Measurements from ENCODE around the gene TRPM7.

The TRPM7 gene

GRCh38 chr15:50687302-50687902 is 805 bp upstream of the TRPM7 start:
- H3K36me3 ChIP-seq (ENCODE audit: insufficient read depth, low read length): peaks cover 19% of the 10 kb centered on the region
- peak overlapping the region; percentile 86 for H3K4me3 ChIP-seq (ENCODE audit: low read length)
- H3K27me3 ChIP-seq (ENCODE audit: insufficient read depth, low read length): no peaks in the 10 kb centered on the region
- no peak overlapping the region for H3K27ac ChIP-seq (ENCODE audit: low read depth, low read length)
- no peaks in the 10 kb centered on the region for H3K9me3 ChIP-seq (ENCODE audit: insufficient read depth, low read depth, low read length)
- 81% methylated on average over 10 of the region's 10 CpGs for WGBS
- peaks cover 15% of the 10 kb centered on the region; the same call in 1 of the 2 replicates for H3K4me1 ChIP-seq (ENCODE audit: insufficient read depth, low read length)
- H3K9ac ChIP-seq (ENCODE audit: low read depth, low read length): peak overlapping the region; percentile 85

GRCh38 chr15:50685976-50686468 is 575 bp downstream of the TRPM7 start:
- H3K27ac ChIP-seq (ENCODE audit: low read depth, low read length): peak overlapping the region; percentile 89
- H3K4me3 ChIP-seq (ENCODE audit: low read length): peak overlapping the region; percentile 86
- peak overlapping the region; percentile 85 for H3K9ac ChIP-seq (ENCODE audit: low read depth, low read length)
- peaks cover 27% of the 10 kb centered on the region for H3K36me3 ChIP-seq (ENCODE audit: insufficient read depth, low read length)
- under 1% methylated on average over 30 of the region's 30 CpGs for WGBS
- no peaks in the 10 kb centered on the region for H3K27me3 ChIP-seq (ENCODE audit: insufficient read depth, low read length)
- peaks cover 15% of the 10 kb centered on the region; the same call in 1 of the 2 replicates for H3K4me1 ChIP-seq (ENCODE audit: insufficient read depth, low read length)
- H3K9me3 ChIP-seq (ENCODE audit: insufficient read depth, low read depth, low read length): no peaks in the 10 kb centered on the region

GRCh38 chr15:50685191-50685975 is 1.2 kb downstream of the TRPM7 start:
- Histone ChIP-seq H3K9ac (ENCODE audit: low read depth, low read length) (peak overlapping the region; percentile 85), H3K4me3 (ENCODE audit: low read length) (peak overlapping the region; percentile 86), H3K27me3 (ENCODE audit: insufficient read depth, low read length) (no peaks in the 10 kb centered on the region), H3K4me1 (ENCODE audit: insufficient read depth, low read length) (peaks cover 15% of the 10 kb centered on the region; the same call in 1 of the 2 replicates), H3K27ac (ENCODE audit: low read depth, low read length) (no peak overlapping the region), H3K9me3 (ENCODE audit: insufficient read depth, low read depth, low read length) (no peaks in the 10 kb centered on the region), H3K36me3 (ENCODE audit: insufficient read depth, low read length) (peaks cover 27% of the 10 kb centered on the region)
- 26% methylated on average over 19 of the region's 22 CpGs for WGBS

GRCh38 chr15:50681467-50681866 is 5.1 kb downstream of the TRPM7 start:
- Histone ChIP-seq H3K27ac (ENCODE audit: low read depth, low read length) (no peak overlapping the region), H3K4me3 (ENCODE audit: low read length) (no peak overlapping the region), H3K9ac (ENCODE audit: low read depth, low read length) (no peak overlapping the region), H3K9me3 (ENCODE audit: insufficient read depth, low read depth, low read length) (no peaks in the 10 kb centered on the region), H3K36me3 (ENCODE audit: insufficient read depth, low read length) (peaks cover 27% of the 10 kb centered on the region), H3K27me3 (ENCODE audit: insufficient read depth, low read length) (no peaks in the 10 kb centered on the region), H3K4me1 (ENCODE audit: insufficient read depth, low read length) (0 out of 2 replicates have a peak, but pooled peaks cover 6% of the 10 kb centered on the region)

GRCh38 chr15:50676799-50677483 is 9.7 kb downstream of the TRPM7 start:
- H3K4me1 ChIP-seq (ENCODE audit: insufficient read depth, low read length): no peaks in the 10 kb centered on the region
- no peak overlapping the region for H3K4me3 ChIP-seq (ENCODE audit: low read length)
- WGBS: 97% methylated on average over 6 of the region's 6 CpGs
- H3K9me3 ChIP-seq (ENCODE audit: insufficient read depth, low read depth, low read length): no peaks in the 10 kb centered on the region
- H3K27ac ChIP-seq (ENCODE audit: low read depth, low read length): no peak overlapping the region
- peaks cover 28% of the 10 kb centered on the region for H3K36me3 ChIP-seq (ENCODE audit: insufficient read depth, low read length)
- no peaks in the 10 kb centered on the region for H3K27me3 ChIP-seq (ENCODE audit: insufficient read depth, low read length)
- H3K9ac ChIP-seq (ENCODE audit: low read depth, low read length): no peak overlapping the region

DNA sequence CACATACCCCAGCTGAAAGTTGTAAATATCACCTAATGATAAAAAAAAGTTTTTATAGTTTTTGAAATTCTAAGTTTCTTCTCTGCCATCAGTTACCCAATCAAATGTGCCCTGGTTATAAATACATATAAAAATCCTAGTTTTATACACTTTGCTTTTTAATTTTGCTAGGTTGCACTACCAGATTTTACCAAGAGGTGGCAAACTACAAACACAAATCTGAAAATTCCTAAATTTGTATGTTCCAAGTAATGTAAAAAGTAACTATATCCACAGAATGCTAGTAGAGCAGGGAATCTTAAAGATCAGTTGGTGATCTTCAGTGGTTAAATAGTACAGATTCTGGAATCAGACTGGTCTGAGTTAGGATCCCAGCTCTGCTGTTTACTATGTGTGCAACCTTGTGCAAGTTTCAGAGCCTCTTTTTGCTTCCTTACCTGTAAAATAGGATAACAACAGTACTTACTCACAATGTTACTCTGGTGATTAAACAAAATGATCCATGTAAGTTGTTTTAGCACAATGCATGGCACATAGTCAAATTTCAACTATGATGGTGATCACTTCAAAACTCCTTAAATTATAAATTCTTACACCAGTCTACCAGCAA is 11.0 kb downstream of the TRPM7 start:
- Histone ChIP-seq H3K36me3 (ENCODE audit: insufficient read depth, low read length) (peaks cover 30% of the 10 kb centered on the region), H3K9me3 (ENCODE audit: insufficient read depth, low read depth, low read length) (no peaks in the 10 kb centered on the region), H3K9ac (ENCODE audit: low read depth, low read length) (no peak overlapping the region), H3K27me3 (ENCODE audit: insufficient read depth, low read length) (no peaks in the 10 kb centered on the region), H3K4me1 (ENCODE audit: insufficient read depth, low read length) (no peaks in the 10 kb centered on the region), H3K27ac (ENCODE audit: low read depth, low read length) (no peak overlapping the region), H3K4me3 (ENCODE audit: low read length) (no peak overlapping the region)

GRCh38 chr15:50670115-50670514 is 16.5 kb downstream of the TRPM7 start:
- peaks cover 51% of the 10 kb centered on the region for H3K36me3 ChIP-seq (ENCODE audit: insufficient read depth, low read length)
- H3K27me3 ChIP-seq (ENCODE audit: insufficient read depth, low read length): no peaks in the 10 kb centered on the region
- H3K9ac ChIP-seq (ENCODE audit: low read depth, low read length): no peak overlapping the region
- H3K4me1 ChIP-seq (ENCODE audit: insufficient read depth, low read length): no peaks in the 10 kb centered on the region
- 86% methylated on average over 1 of the region's 2 CpGs for WGBS
- H3K9me3 ChIP-seq (ENCODE audit: insufficient read depth, low read depth, low read length): no peaks in the 10 kb centered on the region
- no peak overlapping the region for H3K27ac ChIP-seq (ENCODE audit: low read depth, low read length)
- no peak overlapping the region for H3K4me3 ChIP-seq (ENCODE audit: low read length)

DNA sequence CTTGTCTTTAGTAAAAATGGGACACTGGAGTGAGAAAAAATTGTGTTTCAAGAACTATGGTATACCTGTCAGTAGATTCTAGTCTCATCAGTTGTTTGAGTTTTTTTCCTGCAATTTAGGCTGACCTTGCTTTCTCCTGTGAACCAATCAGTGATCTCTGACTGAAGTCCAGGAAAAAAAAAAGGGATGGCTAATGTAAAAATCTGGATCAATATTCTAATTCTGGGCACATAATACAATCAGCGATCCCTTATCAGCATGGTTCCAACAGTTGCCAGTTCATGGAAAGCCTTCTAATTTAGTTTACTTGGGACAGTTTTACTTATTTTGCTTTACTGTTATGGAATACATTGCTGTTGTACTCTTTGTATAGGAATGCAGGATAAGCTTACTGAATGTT is 17.0 kb downstream of the TRPM7 start:
- WGBS: 89% methylated on average over 1 of the region's 1 CpG
- Histone ChIP-seq H3K36me3 (ENCODE audit: insufficient read depth, low read length) (peaks cover 50% of the 10 kb centered on the region), H3K27ac (ENCODE audit: low read depth, low read length) (no peak overlapping the region), H3K4me3 (ENCODE audit: low read length) (no peak overlapping the region), H3K9ac (ENCODE audit: low read depth, low read length) (no peak overlapping the region), H3K9me3 (ENCODE audit: insufficient read depth, low read depth, low read length) (no peaks in the 10 kb centered on the region), H3K27me3 (ENCODE audit: insufficient read depth, low read length) (no peaks in the 10 kb centered on the region), H3K4me1 (ENCODE audit: insufficient read depth, low read length) (no peaks in the 10 kb centered on the region)

GRCh38 chr15:50665938-50666337 is 20.7 kb downstream of the TRPM7 start:
- Histone ChIP-seq H3K4me1 (ENCODE audit: insufficient read depth, low read length) (no peaks in the 10 kb centered on the region), H3K9ac (ENCODE audit: low read depth, low read length) (no peak overlapping the region), H3K27ac (ENCODE audit: low read depth, low read length) (no peak overlapping the region), H3K4me3 (ENCODE audit: low read length) (no peak overlapping the region), H3K27me3 (ENCODE audit: insufficient read depth, low read length) (no peaks in the 10 kb centered on the region), H3K9me3 (ENCODE audit: insufficient read depth, low read depth, low read length) (no peaks in the 10 kb centered on the region), H3K36me3 (ENCODE audit: insufficient read depth, low read length) (peaks cover 50% of the 10 kb centered on the region)
- WGBS: 98% methylated on average over 3 of the region's 5 CpGs

DNA sequence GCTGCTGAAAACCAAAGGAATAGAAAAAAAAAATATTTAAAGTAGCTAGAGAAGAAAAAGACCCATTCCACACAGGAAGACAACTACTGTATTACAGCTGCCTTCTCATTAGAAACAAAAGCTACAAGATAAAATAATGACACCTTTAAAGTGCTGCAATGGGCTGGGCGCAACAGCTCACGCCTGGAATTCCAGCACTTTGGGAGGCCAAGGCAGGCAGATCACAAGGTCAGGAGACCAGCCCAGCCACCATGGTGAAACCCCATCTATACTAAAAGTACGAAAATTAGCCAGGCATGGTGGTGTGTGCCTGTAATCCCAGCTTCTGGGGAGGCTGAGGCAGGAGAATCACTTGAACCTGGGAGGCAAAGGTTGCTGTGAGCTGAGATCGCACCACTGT is 31.0 kb downstream of the TRPM7 start:
- H3K27me3 ChIP-seq (ENCODE audit: insufficient read depth, low read length): no peaks in the 10 kb centered on the region
- 92% methylated on average over 4 of the region's 4 CpGs for WGBS
- H3K4me3 ChIP-seq (ENCODE audit: low read length): no peak overlapping the region
- no peak overlapping the region for H3K9ac ChIP-seq (ENCODE audit: low read depth, low read length)
- H3K9me3 ChIP-seq (ENCODE audit: insufficient read depth, low read depth, low read length): no peaks in the 10 kb centered on the region
- H3K36me3 ChIP-seq (ENCODE audit: insufficient read depth, low read length): peaks cover 87% of the 10 kb centered on the region
- peaks cover 3% of the 10 kb centered on the region; the same call in 1 of the 2 replicates for H3K4me1 ChIP-seq (ENCODE audit: insufficient read depth, low read length)
- H3K27ac ChIP-seq (ENCODE audit: low read depth, low read length): no peak overlapping the region
